ENCODE results near the gene PHLDB3. TPM values are rescaled to one million over a fixed set of nuclear protein-coding genes. Genes with fewer than 3 reads are reported as not detected.

The PHLDB3 gene
- polyA plus RNA-seq, 4 donors, result 5.7 to 13.7 (median 8.8) TPM

DNA sequence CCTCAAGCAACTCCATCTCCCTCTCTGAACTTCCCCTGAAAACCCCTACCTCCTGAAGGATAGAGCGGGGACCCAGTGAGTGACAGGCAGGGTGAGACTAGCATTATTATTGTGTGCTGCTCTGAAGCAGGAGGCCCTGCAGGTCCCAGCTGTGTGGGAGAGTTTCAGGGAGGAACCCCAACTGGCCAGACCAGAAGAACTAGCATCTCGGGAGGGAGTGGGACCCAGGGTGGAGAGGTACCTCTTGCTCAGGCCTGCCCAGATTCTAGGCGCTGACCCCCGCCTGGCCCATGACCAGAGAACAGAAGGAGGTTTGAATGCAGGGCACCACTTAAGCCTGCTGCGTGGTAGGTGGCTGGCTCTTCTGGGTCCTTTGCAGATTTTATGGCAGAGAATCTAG lies 33.5 kb downstream of the PHLDB3 start:
- no peak for DNase-seq (ENCODE audit: low read depth in 4 of 4, low spot score in 3 of 4)

DNA sequence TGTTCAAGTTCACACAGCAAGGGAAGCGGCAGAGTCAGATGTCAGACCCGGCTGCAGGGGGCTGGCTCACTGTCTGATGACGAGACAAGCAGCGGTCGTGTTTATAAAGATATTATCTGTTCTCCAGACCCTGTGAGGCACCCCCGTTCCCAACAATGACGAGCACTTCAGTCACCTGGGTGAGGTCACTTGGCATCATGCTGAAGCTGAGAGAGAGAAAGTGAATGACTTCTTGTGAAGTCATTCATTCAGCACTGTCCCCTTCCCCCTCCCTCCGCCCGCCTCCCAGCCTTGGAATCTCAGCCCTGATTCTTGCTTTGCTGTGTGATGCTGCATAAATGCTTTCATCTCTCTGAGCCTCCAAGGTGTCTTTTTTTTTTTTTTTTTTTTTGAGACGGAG lies 34.3 kb downstream of the PHLDB3 start:
- no peak for DNase-seq (ENCODE audit: low read depth in 4 of 4, low spot score in 3 of 4)

DNA sequence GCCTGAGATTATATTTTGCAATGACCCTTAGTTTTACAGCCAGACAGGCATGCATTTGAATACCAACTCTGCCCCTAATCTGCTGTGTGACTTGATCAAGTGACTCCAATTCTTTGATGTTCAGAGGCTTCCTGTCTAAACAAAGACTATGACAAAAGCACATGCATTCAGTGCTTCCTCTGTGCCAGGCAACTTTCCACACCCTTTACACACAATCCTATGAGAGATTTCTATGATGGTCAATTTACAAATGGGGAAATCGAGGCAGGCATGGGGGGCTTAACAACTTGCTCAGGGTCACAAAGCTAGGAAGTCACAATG lies 35.4 kb downstream of the PHLDB3 start:
- no peak for DNase-seq (ENCODE audit: low read depth in 4 of 4, low spot score in 3 of 4)

DNA sequence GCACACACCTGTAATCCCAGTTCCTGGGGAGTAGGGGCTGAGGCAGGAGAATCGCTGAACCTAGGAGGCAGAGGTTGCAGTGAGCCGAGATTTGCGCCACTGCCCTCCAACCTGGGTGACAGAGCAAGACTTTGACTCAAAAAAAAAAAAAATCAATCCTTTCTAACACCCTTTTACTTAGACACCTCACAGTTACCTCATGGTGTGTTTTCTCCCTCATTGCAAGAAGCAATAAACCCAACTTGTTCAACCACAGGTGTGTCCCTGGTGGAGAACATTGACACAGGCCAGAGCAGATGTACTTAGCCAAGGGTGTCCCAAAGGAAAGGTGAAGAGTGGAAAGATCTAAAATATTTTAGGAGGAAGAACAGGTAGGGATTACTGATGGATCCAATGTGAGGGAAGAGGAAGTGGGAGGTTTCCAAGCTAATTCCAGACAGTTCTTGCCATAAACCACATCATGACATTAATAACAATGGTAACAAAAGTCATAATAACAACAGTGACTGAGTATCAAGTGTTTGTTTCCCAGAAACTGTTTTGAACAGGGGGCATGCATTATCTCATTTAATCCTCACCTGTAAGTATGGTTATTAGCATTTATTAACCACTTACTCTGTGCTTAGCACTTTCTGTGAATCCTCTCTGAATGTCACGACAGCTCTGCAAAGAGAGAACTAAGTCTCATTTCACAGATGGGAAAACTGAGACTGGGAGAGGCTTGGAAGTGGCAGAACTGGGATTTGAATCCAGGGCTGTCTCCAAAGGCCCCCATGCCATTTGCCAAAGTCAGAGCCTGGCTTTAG lies 36.0 kb downstream of the PHLDB3 start:
- DNase-seq (ENCODE audit: low read depth in 4 of 4, low spot score in 3 of 4), result no peak

DNA sequence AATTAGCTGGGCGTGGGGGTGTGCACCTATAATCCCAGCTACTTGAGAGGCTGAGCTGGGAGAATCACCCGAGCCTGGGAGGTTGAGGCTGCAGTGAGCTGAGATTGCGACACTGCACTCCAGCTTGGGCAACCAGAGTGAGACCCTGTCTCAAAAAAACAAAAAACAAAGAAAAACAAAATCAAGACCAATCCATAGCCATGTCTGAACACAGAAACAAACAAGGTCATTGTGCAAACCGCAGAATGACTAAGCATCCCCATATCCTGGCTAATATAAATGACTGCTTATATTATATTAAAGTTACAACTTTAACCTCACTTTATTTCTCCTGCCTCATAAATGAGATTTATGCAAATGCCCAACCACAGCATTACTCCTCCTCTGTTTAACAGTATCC lies 36.8 kb downstream of the PHLDB3 start:
- DNase-seq (ENCODE audit: low read depth in 4 of 4, low spot score in 3 of 4), result no peak

DNA sequence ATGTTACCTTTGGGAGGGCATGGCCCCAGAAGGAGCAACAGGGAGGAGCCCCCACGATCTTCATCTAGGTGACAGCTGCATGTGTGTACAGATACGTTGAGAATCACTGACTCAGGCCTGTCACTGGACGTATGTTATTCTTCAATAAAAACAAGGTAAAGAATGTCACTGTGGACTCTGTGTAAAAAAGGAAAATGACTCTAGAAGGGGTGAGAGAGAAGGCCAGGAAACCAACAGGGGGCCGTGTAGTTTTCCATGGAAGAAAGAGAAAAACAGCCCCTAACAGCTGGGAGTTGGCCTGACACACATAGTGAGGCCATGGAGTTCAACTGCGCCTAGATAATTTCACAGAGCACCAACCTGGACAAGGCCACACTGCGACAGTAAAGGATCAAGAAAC lies 37.3 kb downstream of the PHLDB3 start:
- no peak for DNase-seq (ENCODE audit: low read depth in 4 of 4, low spot score in 3 of 4)

DNA sequence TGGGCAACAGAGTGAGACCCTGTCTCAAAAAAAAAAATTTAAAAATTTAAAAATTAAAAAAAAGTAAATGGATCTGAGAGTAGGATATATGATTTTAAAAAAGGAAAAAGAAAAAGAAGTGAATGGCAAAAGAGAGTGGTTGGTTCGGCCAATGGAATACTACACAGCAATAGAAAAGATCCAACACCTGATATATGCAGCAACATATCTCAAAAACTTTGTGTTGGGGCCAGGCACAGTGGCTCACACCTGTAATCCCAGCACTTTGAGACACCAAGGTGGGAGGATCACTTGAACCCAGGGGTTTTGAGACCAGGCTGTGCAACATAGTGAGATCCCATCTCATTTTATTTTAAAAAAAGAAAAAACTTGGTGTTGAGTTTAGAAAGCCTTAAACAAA lies 37.8 kb downstream of the PHLDB3 start:
- no peak for DNase-seq (ENCODE audit: low read depth in 4 of 4, low spot score in 3 of 4)

DNA sequence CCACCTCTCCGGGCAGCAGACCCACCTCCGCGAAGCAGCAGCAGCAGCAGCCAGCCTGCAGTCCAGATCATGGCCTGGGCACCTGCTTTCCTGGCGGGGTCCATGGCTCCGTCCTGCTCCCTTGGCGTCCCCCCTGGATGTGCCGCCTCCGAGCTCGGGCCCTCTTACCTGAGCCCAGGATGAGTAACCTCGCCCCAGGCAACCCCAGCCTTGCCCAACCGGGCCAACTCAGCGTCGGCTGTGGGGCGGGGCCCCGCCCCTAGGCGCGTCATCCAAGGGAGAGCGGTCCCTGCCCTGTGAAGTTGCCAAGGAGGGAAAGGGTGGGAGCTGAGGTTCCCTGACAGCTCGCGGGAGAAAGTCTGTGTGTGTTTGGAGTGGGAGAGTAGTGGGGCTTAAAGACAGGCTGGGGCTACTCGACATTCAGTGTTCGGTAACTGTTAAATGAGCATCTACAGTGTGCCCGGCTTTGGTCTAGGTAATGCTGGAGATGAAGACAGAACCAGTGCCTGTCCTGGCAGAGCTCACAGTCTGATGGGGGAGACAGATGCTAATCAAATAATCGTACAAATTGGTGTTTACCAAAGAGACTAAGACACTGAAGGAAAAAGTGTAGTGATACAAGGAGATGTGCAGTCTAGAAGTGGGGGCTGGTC lies 39.0 kb downstream of the PHLDB3 start, which contains the start of gene LYPD3:
Gene LYPD3, minus strand, starts transcription at position 141 of the 653 bp plus-strand sequence. Its CDS starts 37 bp downstream, at position 104.
- no peak for DNase-seq (ENCODE audit: low read depth in 4 of 4, low spot score in 3 of 4)

DNA sequence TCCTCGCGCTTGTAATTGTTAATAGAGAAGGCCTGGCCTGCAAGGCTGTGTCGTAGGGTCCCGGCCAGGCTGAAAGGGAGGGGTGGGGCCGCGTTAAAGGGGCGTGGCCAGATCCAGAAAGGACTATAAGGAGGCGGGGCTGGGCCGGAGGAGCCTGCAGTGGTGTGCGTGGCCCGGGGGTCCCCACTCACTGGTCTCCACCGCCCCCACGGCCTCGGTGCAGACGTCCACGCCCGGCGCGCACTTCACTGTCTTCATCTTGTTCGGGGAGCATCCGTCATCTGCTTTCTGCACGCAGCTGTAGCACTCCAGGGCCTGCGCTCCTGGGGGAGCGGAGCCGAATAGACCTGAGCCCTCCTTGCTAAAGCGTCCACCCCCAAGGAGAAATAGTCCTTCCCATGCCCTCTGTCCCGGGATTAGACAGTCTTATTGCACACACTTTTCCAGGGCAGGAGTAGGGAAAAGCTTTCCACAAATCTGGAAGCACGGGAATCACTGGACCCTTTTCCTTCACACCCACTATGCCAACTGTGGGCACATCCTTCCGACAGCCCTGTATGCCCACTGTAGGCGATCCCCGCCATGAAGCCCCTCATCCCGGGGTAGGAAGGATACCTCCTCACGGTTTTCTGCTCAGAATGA lies 40.3 kb downstream of the PHLDB3 start:
- peak in 1 of 4 donors; percentile 40 for DNase-seq (ENCODE audit: low read depth in 4 of 4, low spot score in 3 of 4)

DNA sequence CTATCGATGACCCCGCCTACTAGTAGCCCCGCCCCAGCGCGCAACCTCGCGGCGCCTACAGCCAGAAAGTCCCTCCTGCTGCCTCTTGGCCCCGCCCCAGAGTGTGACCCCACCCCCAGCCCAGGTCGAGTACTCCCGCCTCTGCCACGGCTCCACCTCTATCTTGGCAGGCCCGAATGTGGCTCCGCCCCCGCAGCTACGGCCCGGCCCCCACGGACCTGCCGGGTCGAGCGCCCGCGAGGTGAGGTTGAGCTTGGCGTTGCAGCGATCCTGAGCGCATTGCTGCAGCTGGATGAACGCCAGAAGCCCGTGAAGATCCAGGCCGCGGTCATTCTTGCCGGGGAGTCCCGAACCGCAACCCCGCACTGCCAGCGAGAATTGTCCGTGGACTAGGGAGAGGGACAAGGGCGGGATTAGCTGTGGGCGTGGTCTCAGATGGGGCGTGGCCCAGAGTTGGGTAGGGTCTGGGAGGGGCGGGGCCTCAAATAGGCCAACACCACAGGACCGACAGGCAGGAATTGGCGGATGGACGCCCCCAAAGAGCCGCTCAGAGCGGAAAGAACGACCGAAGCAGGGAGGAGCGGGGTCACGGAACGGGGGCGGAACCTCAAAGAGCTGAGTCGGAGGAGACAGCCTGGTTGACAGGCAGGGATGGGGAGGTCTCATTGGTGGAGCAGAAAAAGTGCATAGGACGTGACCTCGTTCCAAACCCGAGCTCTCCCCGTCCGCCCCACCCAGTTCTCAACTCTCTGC lies 41.0 kb downstream of the PHLDB3 start:
- peak; percentile 86 to 94 (median 91) for DNase-seq (ENCODE audit: low read depth in 4 of 4, low spot score in 3 of 4)

DNA sequence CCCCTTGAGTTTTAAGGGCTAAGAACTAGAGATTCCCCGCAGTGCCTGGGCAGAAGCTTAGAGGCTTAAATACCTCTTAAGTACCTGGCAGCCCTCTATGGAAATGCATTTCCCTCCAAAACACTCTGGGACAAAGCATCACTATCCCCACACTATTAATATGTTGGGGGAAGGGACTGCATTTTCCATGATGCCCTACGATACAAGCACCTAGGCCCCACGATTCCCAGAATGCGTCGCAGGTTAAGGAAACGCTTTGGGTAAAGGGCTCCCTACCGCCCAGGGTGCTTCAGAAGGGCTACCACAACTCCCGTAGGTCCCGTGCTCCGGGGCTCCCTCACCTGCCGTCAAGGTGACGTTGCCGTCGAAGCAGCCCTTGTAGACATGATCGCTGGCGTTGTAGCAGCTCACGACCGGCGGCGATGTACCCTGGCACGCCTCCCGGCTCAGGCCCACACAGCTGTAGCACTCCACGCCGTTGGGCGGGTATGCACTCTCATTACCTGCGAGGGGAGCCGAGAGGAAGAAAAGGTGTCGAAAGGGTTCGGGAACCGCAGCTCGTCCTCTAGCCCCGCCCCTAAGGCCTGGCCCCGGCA lies 41.7 kb downstream of the PHLDB3 start:
- DNase-seq (ENCODE audit: low read depth in 4 of 4, low spot score in 3 of 4), result no peak

DNA sequence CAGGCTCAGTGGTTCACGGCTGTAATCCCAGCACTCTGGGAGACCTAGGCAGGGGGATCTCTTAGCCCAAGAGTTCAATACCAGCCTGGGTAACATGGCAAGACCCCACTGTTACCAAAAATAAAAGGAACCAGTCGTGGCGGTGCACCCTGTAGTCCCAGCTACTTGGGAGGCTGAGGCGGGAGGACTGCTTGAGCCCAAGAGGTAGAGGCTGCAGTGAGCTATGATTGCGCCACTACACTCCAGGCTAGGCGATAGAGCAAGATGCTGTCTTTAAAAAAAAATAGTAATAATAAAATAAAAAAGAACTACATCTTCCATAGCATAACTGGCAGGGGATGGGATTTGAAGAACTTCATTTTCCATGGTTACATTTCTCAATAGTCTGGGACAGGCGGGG lies 42.2 kb downstream of the PHLDB3 start:
- DNase-seq (ENCODE audit: low read depth in 4 of 4, low spot score in 3 of 4), result no peak

DNA sequence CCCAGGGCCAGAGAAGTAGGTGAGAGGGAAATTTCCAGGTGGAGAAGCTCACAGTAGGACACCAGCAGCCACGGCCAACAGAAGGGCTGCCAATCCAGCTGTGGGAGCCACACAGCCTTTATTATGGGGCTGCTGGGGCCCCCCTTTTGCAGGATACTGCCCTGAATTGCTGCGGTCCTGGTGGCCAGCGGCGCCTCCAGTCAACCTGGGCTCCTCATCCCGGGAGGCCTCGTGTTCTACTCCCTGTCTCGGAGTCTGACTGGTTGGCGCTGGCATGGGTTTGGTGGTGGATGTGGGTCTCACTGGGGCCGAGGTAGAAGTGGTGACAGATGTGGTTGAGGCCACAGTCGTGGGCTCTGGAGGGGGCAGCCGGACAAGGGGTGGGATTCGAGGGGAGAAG lies 43.2 kb downstream of the PHLDB3 start:
- DNase-seq (ENCODE audit: low read depth in 4 of 4, low spot score in 3 of 4), result no peak

DNA sequence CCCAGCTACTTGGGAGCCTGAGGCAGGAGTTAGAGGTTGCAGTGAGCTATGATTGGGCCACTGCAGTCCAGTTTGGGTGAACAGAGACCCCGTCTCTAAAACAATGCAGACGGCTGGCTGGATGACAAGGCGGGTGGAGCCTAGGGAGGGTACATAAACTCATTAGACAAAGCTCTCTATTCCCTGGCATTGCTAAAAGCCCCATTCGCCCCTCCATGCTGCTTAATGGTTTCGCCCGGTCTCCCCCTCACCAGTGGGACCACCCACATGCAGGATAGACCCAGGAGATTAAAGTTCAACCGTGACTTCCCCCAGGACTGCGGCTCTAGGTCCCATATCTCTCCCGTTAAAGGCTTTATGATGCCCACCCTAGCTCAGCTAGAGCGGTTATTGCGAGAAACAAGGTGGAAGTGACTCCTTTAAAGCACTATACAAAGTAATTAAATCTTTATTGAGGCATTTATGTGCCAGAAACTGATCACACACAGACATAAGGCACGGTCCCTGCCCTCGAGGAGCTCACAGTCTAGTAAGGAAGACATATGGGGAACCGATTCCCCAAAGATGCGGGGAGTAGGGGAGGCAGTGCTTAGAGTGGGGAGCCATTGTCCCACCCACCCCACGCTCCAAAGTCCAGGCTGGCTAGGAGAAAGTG lies 44.1 kb downstream of the PHLDB3 start:
- DNase-seq (ENCODE audit: low read depth in 4 of 4, low spot score in 3 of 4), result no peak

DNA sequence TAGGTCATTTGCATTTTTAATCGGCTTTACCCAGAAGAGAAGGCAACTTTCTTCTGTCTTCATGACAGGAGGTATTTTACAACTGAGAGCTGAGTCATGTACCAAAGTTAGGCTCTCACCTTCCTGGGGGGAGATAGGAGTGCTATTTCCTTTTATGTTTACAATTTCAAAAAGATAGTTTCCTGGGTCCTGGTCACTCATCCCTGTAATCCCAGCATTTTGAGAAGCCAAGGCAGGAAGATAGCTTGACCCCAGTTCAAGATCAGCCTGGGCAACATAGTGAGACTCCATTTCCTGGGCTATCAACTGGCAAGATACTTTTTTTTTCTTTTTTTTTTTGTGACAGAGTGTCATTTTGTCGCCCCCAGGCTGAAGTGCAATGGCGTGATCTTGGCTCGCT lies 46.7 kb downstream of the PHLDB3 start:
- no peak for DNase-seq (ENCODE audit: low read depth in 4 of 4, low spot score in 3 of 4)

DNA sequence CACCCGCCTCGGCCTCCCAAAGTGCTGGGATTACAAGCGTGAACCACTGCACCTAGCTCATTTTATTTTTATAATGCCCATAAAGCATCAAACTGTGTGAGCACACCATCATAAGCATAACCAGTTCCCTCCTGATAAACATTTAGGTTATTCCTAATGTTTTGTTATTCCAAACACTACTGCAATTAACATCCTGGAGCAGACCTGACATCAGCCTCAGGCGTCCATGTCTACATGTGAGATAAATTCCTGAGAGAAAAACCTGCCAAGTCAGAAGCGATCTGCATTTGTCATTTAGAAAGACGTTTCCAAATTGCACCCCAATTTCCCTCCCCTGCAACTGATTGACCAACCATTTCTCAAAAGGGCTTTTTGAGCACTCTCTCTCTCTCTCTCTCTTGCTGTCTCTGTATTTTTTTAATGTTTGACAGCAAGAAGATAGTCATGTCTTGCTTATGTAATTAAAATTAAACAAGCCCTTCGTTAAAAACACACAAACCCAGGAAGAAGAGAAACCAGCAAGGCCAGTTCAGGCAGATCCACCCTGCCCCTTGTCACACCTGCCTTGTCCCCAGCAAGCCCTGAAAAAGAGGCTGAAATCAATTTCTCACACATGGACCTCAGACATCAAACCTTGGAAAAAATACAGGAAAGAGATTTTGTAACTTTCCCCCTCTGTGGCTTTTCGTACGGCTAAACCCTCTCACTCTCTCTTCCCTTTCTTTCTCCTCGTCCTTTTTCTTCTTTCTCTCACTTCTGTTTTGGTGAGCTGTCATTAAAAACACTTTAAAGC lies 49.0 kb downstream of the PHLDB3 start:
- no peak for DNase-seq (ENCODE audit: low read depth in 4 of 4, low spot score in 3 of 4)

DNA sequence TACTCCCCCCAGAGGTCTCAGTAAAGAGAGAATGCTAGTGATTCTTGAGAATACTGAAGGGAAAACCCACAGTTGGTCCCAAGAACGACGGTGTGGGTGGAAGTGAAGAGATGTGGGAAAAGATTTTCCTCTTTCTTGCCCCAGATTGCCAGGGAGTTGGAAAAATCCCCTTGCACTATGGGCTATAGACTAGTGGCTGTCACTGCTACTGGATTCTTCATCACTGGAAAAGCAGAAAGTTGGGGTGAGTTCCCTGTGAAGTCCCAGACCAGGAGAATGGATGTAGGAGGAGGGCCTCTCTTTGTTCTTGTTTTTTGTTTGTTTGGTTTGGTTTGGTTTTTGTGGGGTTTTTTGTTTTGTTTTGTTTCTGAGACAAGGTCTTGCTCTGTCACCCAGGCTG lies 50.5 kb downstream of the PHLDB3 start:
- DNase-seq (ENCODE audit: low read depth in 4 of 4, low spot score in 3 of 4), result no peak

DNA sequence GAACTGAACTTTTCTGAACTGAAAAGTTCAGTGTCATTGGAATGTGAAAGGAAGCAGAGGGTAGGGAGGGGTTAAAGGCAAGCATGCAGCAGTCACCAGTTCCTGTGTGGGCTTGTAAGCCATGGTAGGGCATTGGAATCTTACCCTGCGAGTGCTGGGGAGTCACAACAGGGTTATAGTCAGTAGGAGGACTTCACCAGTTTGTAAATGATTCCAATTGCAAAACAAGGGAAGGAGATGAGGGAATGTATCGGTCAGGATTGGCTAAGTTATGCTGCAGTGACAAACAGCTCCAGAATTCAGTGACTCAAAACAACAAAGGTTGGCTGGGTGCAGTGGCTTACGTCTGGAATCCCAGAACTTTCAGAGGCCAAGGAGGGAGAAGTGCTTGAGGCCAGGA lies 52.0 kb downstream of the PHLDB3 start:
- no peak for DNase-seq (ENCODE audit: low read depth in 4 of 4, low spot score in 3 of 4)

DNA sequence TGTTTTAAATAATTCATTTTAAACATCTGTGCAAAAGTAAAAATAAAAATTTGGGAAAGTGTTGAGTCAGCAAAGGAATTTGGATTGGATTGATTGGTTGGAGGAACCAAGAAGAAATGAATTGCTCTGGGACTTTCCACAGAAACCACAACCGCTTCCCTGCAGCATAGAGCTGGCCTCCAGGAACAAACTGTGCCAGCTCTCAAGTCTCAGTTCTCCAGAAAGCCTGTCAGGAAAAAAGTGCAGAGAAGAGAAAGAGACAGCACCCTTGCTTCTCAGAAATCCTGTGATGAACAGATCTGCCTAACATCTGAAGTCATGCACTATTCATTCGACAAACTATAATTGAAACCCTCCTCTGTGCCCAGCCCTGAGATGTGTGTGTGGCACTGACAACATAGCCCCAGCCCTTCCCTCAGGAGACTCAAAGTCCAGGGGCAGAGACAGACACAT lies 54.0 kb downstream of the PHLDB3 start:
- no peak for DNase-seq (ENCODE audit: low read depth in 4 of 4, low spot score in 3 of 4)
